Mucosa of descending colon (tissue), 3 donors: Measurements from ENCODE around the gene MYH13. TPM values are rescaled to one million over a fixed set of nuclear protein-coding genes. Genes with fewer than 3 reads are reported as not detected.
A peak's percentile ranks its signal among the peaks of the same experiment; 100 is the strongest.

ENCODE experiments used
- ATAC-seq: fragments of 200-7000 bp; cut with Tn5 transposase; one replicate; pipeline ENCODE4 v1.9.1; 2020; ENCODE audit warnings: mild to moderate bottlenecking, moderate library complexity
- DNase-seq, 3 donors: peaks; one replicate each; pipeline ENCODE4 v3.0.0-alpha.2; 2020
- H3K36me3 ChIP-seq: fragments of 200-600 bp; one replicate; pipeline ENCODE4 v1.8.0; 2021; ENCODE audit warnings: low read depth, mild to moderate bottlenecking
- H3K4me1 ChIP-seq: fragments of 200-600 bp; one replicate; pipeline ENCODE4 v1.8.0; 2021; ENCODE audit warnings: low read depth, mild to moderate bottlenecking
- H3K4me3 ChIP-seq: fragments of 200-600 bp; one replicate; pipeline ENCODE4 v1.8.0; 2021; ENCODE audit warnings: mild to moderate bottlenecking
- H3K9me3 ChIP-seq: fragments of 200-600 bp; one replicate; pipeline ENCODE4 v1.8.0; 2021; ENCODE audit warnings: mild to moderate bottlenecking
- intact Hi-C, 2 donors: fragments of 100-400 bp; cut with DNase I in 1 of 2; cut with micrococcal nuclease in 1 of 2; formaldehyde crosslinking; loops; one replicate each; pipeline versions ENCODE4 v1.11.0 to v1.11.1; 2022; cut with DNase I, micrococcal nuclease
- total RNA-seq, 3 donors: library from RNA; stranded (reverse); fragmentation: NEBNext Ultra II Directional in 2 of 3; extraction: Animal tissue kit (Norgen Biotek cat#: 25700) in 2 of 3; gene quantifications; one replicate each; pipeline versions ENCODE4 v1.2.1 to v1.2.4, GENCODE V29; 2021 to 2023
- TF ChIP-seq, protein P1 (sequence below): fragments of 200-600 bp; IDR thresholded peaks from one replicate; pipeline ENCODE4 v1.8.0; 2022; ENCODE audit warnings: antibody characterized with exemption, mild to moderate bottlenecking
- donor health status: DM: no; HTN: no; CAD: no; lungs with moderate emphysema.
- donor health status: DM: no; HTN: no; CAD: no.
- donor health status: DM: no; HTN: yes; CAD: no.

The MYH13 gene
- total RNA-seq, 3 donors from 2014 or later: 0.05 TPM; not detected in 2

DNA sequence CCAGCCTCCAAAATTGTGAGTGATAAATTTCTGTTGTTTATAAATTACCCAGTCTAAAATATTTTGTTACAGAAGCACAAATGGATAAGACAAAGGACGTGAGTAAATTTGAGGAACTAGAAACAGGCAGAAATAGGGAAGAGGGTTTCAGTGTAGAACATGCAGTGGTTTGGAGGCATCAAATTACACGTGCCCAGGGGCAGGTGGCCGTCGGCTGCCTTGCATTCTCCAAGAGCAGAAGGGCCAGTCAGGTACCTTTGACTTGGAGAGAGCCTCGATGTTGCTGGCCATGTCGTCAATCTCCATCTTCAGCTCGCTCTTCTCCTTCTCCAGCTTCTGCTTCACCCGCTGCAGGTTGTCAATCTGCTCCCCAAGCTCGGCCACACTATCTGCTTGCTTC lies 54.3 kb downstream of the MYH13 start:
- DNase-seq (no peak), ATAC-seq (no peak)
- H3K36me3 ChIP-seq: no peaks in the 10 kb centered on the region
- H3K4me3 ChIP-seq: no peak overlapping the region
- intact Hi-C loops: no loop called here
- no peaks in the 10 kb centered on the region for H3K4me1 ChIP-seq
- TF ChIP-seq, protein P1, sequence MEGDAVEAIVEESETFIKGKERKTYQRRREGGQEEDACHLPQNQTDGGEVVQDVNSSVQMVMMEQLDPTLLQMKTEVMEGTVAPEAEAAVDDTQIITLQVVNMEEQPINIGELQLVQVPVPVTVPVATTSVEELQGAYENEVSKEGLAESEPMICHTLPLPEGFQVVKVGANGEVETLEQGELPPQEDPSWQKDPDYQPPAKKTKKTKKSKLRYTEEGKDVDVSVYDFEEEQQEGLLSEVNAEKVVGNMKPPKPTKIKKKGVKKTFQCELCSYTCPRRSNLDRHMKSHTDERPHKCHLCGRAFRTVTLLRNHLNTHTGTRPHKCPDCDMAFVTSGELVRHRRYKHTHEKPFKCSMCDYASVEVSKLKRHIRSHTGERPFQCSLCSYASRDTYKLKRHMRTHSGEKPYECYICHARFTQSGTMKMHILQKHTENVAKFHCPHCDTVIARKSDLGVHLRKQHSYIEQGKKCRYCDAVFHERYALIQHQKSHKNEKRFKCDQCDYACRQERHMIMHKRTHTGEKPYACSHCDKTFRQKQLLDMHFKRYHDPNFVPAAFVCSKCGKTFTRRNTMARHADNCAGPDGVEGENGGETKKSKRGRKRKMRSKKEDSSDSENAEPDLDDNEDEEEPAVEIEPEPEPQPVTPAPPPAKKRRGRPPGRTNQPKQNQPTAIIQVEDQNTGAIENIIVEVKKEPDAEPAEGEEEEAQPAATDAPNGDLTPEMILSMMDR: no peak
- no peaks in the 10 kb centered on the region for H3K9me3 ChIP-seq

DNA sequence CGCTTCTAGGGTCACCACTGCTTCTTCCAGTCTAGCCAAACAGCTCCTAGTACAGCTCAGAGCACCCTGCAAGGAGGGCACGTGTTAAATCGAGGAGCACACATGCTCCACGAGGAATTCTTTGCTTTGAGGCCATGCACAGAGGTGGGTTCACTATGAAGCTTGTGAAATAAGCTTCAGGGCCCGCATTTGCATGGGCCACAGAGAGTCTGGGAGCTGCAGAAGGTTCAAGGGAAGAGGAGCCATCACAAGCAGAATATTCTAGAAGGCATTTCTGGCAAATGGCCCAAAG lies 55.3 kb downstream of the MYH13 start:
- TF ChIP-seq, protein P1: no peak
- no peak overlapping the region for H3K4me3 ChIP-seq
- DNase-seq (no peak), ATAC-seq (no peak)
- H3K9me3 ChIP-seq: no peaks in the 10 kb centered on the region
- H3K36me3 ChIP-seq: no peaks in the 10 kb centered on the region
- intact Hi-C loops: no loop called here
- H3K4me1 ChIP-seq: no peaks in the 10 kb centered on the region

DNA sequence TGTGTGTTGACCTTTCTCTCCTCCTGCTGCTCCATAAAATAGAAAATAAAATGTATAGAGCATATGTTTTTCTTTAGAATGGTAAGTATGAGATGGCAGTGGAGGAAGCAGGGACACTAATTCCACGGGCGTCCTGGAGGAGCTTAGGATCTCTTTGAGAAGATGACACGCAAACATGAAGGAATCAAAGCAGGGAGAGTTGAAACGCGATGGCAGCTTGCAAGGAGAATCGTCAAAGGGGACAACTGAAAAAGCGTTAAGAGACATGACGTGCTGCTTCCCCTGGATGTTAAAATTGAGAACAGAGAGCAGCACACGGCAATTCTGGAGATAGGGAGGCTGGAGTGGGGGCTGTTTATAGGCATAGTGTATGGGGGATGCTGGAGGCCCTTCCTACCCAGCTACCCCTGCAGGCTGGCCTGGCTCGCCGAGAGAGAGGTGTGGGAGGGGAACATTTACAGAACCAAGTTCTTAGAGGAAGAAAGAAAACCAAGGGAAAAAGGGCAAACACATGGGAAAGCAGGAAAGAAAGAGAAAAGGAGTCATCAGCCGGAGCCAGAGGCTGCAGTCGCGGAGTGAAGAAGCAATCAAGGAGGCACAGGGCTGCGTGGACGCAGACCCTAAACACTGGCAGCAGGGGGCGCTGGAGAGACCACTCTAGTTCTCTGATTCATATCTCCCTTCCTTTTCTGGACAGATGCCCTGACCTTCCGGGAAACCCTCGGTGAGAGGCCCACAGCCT lies 55.8 kb downstream of the MYH13 start:
- no peaks in the 10 kb centered on the region for H3K9me3 ChIP-seq
- intact Hi-C loops: no loop called here
- no peaks in the 10 kb centered on the region for H3K36me3 ChIP-seq
- H3K4me1 ChIP-seq: no peaks in the 10 kb centered on the region
- DNase-seq (peak in 2 of 3 donors; percentile 72 to 88), ATAC-seq (peak; percentile 34)
- H3K4me3 ChIP-seq: no peak overlapping the region
- TF ChIP-seq, protein P1: peak; percentile 58

DNA sequence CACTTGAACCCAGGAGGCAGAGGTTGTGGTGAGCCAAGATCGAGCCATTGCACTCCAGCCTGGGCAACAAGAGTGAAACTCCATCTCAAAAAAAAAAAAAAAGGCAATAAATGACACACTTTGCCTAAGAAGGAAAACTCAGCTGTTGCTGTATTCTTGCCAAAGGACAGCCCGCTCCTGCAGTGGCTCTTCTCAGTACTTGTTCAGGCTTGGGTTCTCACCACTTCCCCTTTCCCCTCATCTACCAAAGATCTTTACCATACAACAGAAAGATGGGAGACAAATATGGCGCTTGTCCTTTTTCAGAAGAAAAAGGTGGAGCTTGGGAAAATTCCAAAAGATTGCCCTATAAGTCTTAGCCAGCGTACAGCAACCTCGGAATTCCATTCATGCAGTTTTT lies 58.5 kb downstream of the MYH13 start:
- intact Hi-C loops: no loop called here
- ATAC-seq: no peak
- Histone ChIP-seq H3K36me3 (no peaks in the 10 kb centered on the region), H3K9me3 (no peaks in the 10 kb centered on the region), H3K4me1 (no peaks in the 10 kb centered on the region), H3K4me3 (no peak overlapping the region)
- DNase-seq: no peak
- TF ChIP-seq, protein P1: no peak

DNA sequence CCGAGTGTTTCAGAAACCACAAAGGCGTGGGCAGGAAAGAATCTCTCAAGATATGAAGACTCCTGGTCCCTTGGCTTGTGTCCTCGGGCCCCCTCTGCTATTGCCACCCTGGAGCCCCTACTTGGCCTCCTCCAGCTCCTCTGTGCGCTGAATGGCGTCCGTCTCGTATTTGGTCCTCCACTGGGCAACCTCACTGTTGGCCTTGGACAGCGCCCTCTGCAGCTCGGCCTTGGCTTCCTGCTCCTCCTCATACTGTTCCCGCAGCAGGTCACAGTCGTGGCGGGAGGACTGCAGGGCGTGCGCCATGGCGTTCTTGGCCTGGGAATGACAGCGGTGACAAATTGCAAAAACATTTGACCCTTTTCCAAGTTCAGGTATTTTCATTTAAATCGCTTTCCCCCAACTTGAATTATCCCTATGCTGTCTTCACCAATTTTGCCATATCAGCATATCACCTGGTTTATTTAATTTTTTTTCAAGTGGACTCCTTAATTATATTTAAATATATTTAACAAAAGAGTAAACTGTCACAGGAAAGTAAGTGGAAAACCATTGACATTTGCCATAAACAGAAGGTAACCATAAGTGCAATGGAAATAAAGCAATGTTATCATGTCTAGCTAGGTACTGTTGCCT lies 59.7 kb downstream of the MYH13 start:
- H3K4me3 ChIP-seq: no peak overlapping the region
- H3K4me1 ChIP-seq: no peaks in the 10 kb centered on the region
- no peaks in the 10 kb centered on the region for H3K9me3 ChIP-seq
- TF ChIP-seq, protein P1: no peak
- H3K36me3 ChIP-seq: no peaks in the 10 kb centered on the region
- DNase-seq (no peak), ATAC-seq (no peak)
- intact Hi-C loops: no loop called here
